Dendritic cell treated with granulocyte-macrophage colony-stimulating factor and Interleukin-4, amounts not matched to agents 40 ng/mL and 50 ng/mL, for 4 days (primary cell): Measurements from ENCODE around the gene SLC2A9.

Experiments
- H3K27ac Mint-ChIP-seq: one replicate; pipeline ENCODE4 v1.8.0; 2022; ENCODE audit warnings: mild to moderate bottlenecking, mixed read lengths
- H3K27me3 Mint-ChIP-seq: one replicate; pipeline ENCODE4 v1.8.0; 2022; ENCODE audit warnings: mild to moderate bottlenecking, mixed read lengths
- H3K36me3 Mint-ChIP-seq: one replicate; pipeline ENCODE4 v1.8.0; 2022; ENCODE audit warnings: low read depth, mixed read lengths
- H3K4me1 Mint-ChIP-seq: one replicate; pipeline ENCODE4 v1.8.0; 2022; ENCODE audit warnings: low read depth, mixed read lengths
- H3K4me3 Mint-ChIP-seq: one replicate; pipeline ENCODE4 v1.8.0; 2022; ENCODE audit warnings: mild to moderate bottlenecking, moderate library complexity, mixed read lengths
- H3K9me3 Mint-ChIP-seq: one replicate; pipeline ENCODE4 v1.8.0; 2022; ENCODE audit warnings: mixed read lengths
- intact Hi-C: fragments of 100-400 bp; cut with micrococcal nuclease; formaldehyde crosslinking; loops from one replicate; pipeline ENCODE4 v1.15.0; 2022

Gene SLC2A9

GRCh38 chr4:9942139-9942538 lies 79.2 kb downstream of the SLC2A9 start:
- peaks cover 14% of the 10 kb centered on the region for H3K4me1 Mint-ChIP-seq
- peaks cover 52% of the 10 kb centered on the region for H3K36me3 Mint-ChIP-seq
- H3K9me3 Mint-ChIP-seq: no peaks in the 10 kb centered on the region
- H3K27me3 Mint-ChIP-seq: no peaks in the 10 kb centered on the region
- no peak overlapping the region for H3K27ac Mint-ChIP-seq
- intact Hi-C loops: no loop called here
- no peak overlapping the region for H3K4me3 Mint-ChIP-seq

GRCh38 chr4:9940041-9940440 lies 81.3 kb downstream of the SLC2A9 start:
- Mint-ChIP-seq H3K27me3 (no peaks in the 10 kb centered on the region), H3K4me1 (peaks cover 35% of the 10 kb centered on the region), H3K9me3 (no peaks in the 10 kb centered on the region), H3K4me3 (no peak overlapping the region), H3K36me3 (peaks cover 49% of the 10 kb centered on the region), H3K27ac (no peak overlapping the region)
- intact Hi-C loops: no loop called here

- no peak overlapping the region for H3K27ac Mint-ChIP-seq
- no peaks in the 10 kb centered on the region for H3K27me3 Mint-ChIP-seq
- H3K9me3 Mint-ChIP-seq: no peaks in the 10 kb centered on the region
- peaks cover 46% of the 10 kb centered on the region for H3K4me1 Mint-ChIP-seq
- no peak overlapping the region for H3K4me3 Mint-ChIP-seq
- H3K36me3 Mint-ChIP-seq: peaks cover 46% of the 10 kb centered on the region
- intact Hi-C loops: no loop called here
Measured at GRCh38 chr4:9938933-9939332, 82.4 kb downstream of the SLC2A9 start.

- Mint-ChIP-seq H3K27me3 (no peaks in the 10 kb centered on the region), H3K4me3 (no peak overlapping the region), H3K4me1 (peaks cover 65% of the 10 kb centered on the region), H3K27ac (peak overlapping the region; percentile 76), H3K36me3 (peaks cover 53% of the 10 kb centered on the region), H3K9me3 (no peaks in the 10 kb centered on the region)
- intact Hi-C loops: no loop called here
Measured at GRCh38 chr4:9937078-9937477, 84.2 kb downstream of the SLC2A9 start.

GRCh38 chr4:9936129-9936644 lies 85.1 kb downstream of the SLC2A9 start:
- H3K36me3 Mint-ChIP-seq: peaks cover 48% of the 10 kb centered on the region
- intact Hi-C loops: no loop called here
- H3K27ac Mint-ChIP-seq: peak overlapping the region; percentile 76
- H3K4me1 Mint-ChIP-seq: peaks cover 60% of the 10 kb centered on the region
- H3K4me3 Mint-ChIP-seq: no peak overlapping the region
- H3K9me3 Mint-ChIP-seq: no peaks in the 10 kb centered on the region
- H3K27me3 Mint-ChIP-seq: no peaks in the 10 kb centered on the region

GRCh38 chr4:9933956-9934355 lies 87.3 kb downstream of the SLC2A9 start:
- Mint-ChIP-seq H3K27me3 (no peaks in the 10 kb centered on the region), H3K36me3 (peaks cover 55% of the 10 kb centered on the region), H3K4me3 (no peak overlapping the region), H3K9me3 (no peaks in the 10 kb centered on the region), H3K27ac (peak overlapping the region; percentile 64), H3K4me1 (peaks cover 66% of the 10 kb centered on the region)
- intact Hi-C loops: no loop called here

GRCh38 chr4:9933184-9933583 lies 88.1 kb downstream of the SLC2A9 start:
- no peaks in the 10 kb centered on the region for H3K9me3 Mint-ChIP-seq
- peak overlapping the region; percentile 64 for H3K27ac Mint-ChIP-seq
- H3K4me3 Mint-ChIP-seq: no peak overlapping the region
- H3K27me3 Mint-ChIP-seq: no peaks in the 10 kb centered on the region
- peaks cover 55% of the 10 kb centered on the region for H3K36me3 Mint-ChIP-seq
- peaks cover 68% of the 10 kb centered on the region for H3K4me1 Mint-ChIP-seq
- intact Hi-C loops: no loop called here

- Mint-ChIP-seq H3K4me1 (peaks cover 71% of the 10 kb centered on the region), H3K27ac (peak overlapping the region; percentile 13), H3K9me3 (no peaks in the 10 kb centered on the region), H3K36me3 (peaks cover 55% of the 10 kb centered on the region), H3K27me3 (no peaks in the 10 kb centered on the region), H3K4me3 (no peak overlapping the region)
- intact Hi-C loops: no loop called here
Measured at GRCh38 chr4:9932771-9933170, 88.5 kb downstream of the SLC2A9 start.

GRCh38 chr4:9931146-9931545 lies 90.2 kb downstream of the SLC2A9 start:
- H3K27ac Mint-ChIP-seq: no peak overlapping the region
- H3K9me3 Mint-ChIP-seq: no peaks in the 10 kb centered on the region
- peaks cover 67% of the 10 kb centered on the region for H3K4me1 Mint-ChIP-seq
- no peaks in the 10 kb centered on the region for H3K27me3 Mint-ChIP-seq
- peaks cover 59% of the 10 kb centered on the region for H3K36me3 Mint-ChIP-seq
- H3K4me3 Mint-ChIP-seq: no peak overlapping the region
- intact Hi-C loops: no loop called here

- intact Hi-C loops: loop anchor here (10.0 kb wide), 1 partner anchor 86 kb away; no protein-coding TSS in a partner anchor
- Mint-ChIP-seq H3K4me1 (peaks cover 65% of the 10 kb centered on the region), H3K27me3 (no peaks in the 10 kb centered on the region), H3K9me3 (no peaks in the 10 kb centered on the region), H3K27ac (peak overlapping the region; percentile 47), H3K36me3 (peaks cover 68% of the 10 kb centered on the region), H3K4me3 (no peak overlapping the region)
Measured at GRCh38 chr4:9929111-9929510, 92.2 kb downstream of the SLC2A9 start.

- Mint-ChIP-seq H3K9me3 (no peaks in the 10 kb centered on the region), H3K36me3 (peaks cover 65% of the 10 kb centered on the region), H3K4me3 (no peak overlapping the region), H3K27ac (peak overlapping the region; percentile 66), H3K27me3 (no peaks in the 10 kb centered on the region), H3K4me1 (peaks cover 50% of the 10 kb centered on the region)
- intact Hi-C loops: loop anchor here (10.0 kb wide), 1 partner anchor 87 kb away; no protein-coding TSS in a partner anchor
Measured at GRCh38 chr4:9927341-9928007, 93.8 kb downstream of the SLC2A9 start.

- Mint-ChIP-seq H3K9me3 (no peaks in the 10 kb centered on the region), H3K27me3 (no peaks in the 10 kb centered on the region), H3K36me3 (peaks cover 65% of the 10 kb centered on the region), H3K4me1 (peaks cover 45% of the 10 kb centered on the region), H3K27ac (no peak overlapping the region), H3K4me3 (no peak overlapping the region)
- intact Hi-C loops: loop anchor here (10.0 kb wide), 1 partner anchor 88 kb away; no protein-coding TSS in a partner anchor
Measured at GRCh38 chr4:9926586-9926985, 94.7 kb downstream of the SLC2A9 start.

GRCh38 chr4:9925750-9926439 lies 95.4 kb downstream of the SLC2A9 start:
- intact Hi-C loops: loop anchor here (10.0 kb wide), 1 partner anchor 89 kb away; no protein-coding TSS in a partner anchor
- H3K4me1 Mint-ChIP-seq: peaks cover 45% of the 10 kb centered on the region
- peaks cover 71% of the 10 kb centered on the region for H3K36me3 Mint-ChIP-seq
- H3K27me3 Mint-ChIP-seq: no peaks in the 10 kb centered on the region
- H3K27ac Mint-ChIP-seq: no peak overlapping the region
- no peak overlapping the region for H3K4me3 Mint-ChIP-seq
- no peaks in the 10 kb centered on the region for H3K9me3 Mint-ChIP-seq

- peaks cover 45% of the 10 kb centered on the region for H3K4me1 Mint-ChIP-seq
- H3K27ac Mint-ChIP-seq: peak overlapping the region; percentile 3
- H3K27me3 Mint-ChIP-seq: no peaks in the 10 kb centered on the region
- no peaks in the 10 kb centered on the region for H3K9me3 Mint-ChIP-seq
- H3K36me3 Mint-ChIP-seq: peaks cover 71% of the 10 kb centered on the region
- no peak overlapping the region for H3K4me3 Mint-ChIP-seq
- intact Hi-C loops: loop anchor here (10.0 kb wide), 1 partner anchor 90 kb away; no protein-coding TSS in a partner anchor
Measured at GRCh38 chr4:9924750-9925149, 96.5 kb downstream of the SLC2A9 start.
